Measurements from ENCODE around the gene COL5A1.

COL5A1 gene

GRCh38 chr9:134624137-134624591 is 17.4 kb upstream of the COL5A1 start:
- DNase-seq (ENCODE audit: low read depth) = no peak
- no peak overlapping the region for H3K4me3 ChIP-seq (ENCODE audit: low read depth, low read length)

GRCh38 chr9:134624621-134625181 is 16.9 kb upstream of the COL5A1 start:
- peak; percentile 77 for DNase-seq (ENCODE audit: low read depth)
- no peak overlapping the region for H3K4me3 ChIP-seq (ENCODE audit: low read depth, low read length)

- DNase-seq (ENCODE audit: low read depth) = no peak
- H3K4me3 ChIP-seq (ENCODE audit: low read depth, low read length) = no peak overlapping the region
These were observed 16.1 kb upstream of the COL5A1 start for GRCh38 chr9:134625361-134626068.

DNA sequence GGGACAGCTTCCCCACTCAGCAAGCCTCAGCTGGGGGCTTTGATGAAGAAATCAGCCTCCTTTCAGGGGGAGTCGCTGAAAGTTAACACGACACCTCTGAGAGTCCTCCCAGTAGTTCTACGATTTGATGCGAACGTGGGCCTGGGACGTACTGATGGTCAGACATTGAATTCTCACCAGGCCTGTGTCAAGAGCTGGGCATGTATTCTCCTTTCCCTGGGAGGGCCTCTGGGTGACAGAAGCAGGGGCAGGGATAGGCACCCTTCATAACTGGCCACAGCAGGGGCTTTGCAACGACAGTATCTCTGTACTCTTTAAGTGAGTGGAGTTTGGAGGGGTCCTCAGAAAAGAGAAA is 15.6 kb upstream of the COL5A1 start:
- H3K4me3 ChIP-seq (ENCODE audit: low read depth, low read length) = no peak overlapping the region
- DNase-seq (ENCODE audit: low read depth) = no peak

DNA sequence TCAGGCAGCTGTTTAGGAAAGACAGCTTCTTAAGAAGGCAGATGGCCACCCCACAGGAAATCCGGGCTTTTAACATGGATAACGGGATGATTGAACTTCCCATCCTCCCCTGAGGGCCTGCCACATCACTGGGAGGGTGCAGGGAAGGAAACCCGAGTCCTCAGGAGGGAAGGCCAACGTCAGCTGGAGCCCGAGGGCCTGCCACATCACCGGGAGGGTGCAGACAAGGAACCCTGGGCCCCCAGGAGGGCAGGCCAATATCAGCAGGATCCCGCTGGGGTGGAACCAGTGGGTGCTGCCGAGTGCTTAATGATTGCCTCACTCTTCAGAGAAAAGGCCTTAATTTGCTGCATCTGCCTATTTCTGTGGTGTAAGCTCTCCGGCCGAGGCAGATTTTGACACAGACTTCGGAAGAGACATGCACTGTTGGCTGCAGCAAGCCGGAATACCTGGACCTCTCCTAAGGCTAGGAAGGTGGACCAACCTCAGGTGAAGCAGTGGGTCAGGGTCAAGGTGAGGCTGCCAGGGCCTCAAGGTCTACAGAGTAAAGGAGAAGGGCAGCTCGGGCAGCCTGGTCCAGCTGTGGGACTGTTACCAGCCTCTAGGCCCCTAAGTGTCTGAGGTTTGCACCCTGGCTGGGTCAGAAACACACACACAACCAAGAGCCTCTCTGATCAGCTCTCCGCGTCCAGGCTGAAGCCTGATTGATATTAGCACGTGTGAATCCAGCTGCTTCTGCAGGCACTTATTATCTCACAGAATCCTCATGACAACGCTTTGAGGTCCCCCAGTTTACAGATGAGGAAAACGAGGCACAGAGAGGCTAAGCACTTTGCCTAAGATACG is 14.8 kb upstream of the COL5A1 start:
- DNase-seq (ENCODE audit: low read depth) = no peak
- no peak overlapping the region for H3K4me3 ChIP-seq (ENCODE audit: low read depth, low read length)

DNA sequence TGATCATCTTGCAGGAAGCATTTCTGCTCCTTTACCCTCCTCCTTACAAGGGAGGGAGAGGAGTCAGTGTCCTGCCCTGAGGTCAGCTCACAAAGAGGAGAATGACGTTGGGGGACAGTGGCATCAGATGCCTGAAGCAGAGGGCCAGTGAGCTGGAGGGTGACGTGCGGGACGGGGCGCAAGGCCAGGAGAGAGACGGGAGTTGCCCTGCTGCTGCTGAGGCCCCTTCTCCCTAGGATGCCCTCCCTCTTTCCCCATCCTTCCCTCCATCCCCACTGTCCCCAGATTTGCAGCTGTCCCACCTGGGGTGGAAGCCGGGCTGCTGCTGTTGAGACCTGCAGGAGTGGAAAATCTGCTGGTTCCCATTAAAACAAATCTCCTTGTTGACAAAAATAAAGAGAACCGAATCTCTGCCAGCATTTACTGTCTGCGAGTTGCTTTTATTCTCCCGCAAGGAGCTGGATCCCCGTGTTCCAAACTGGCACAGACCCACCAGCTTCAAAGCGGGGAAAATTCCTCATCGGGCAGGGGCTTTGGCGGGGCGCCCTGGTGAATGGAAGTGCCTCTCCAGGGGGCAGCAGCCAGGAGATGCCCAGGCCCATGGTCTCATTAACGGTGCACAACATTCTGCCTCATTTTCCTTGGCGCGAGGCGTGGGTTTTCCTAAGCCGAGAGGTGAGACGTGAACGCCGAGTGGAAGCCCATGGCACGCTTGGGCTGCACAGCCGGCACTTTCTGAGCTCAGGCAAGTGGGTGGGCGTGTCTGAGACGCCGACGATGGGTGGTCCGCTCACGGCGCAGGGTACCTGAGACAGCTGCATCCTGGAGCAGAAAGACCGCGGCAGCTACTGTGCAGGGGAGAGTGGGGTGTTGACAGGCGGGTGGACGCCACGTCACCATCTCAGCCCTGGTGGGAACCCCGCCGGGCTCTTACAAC is 13.9 kb upstream of the COL5A1 start:
- H3K4me3 ChIP-seq (ENCODE audit: low read depth, low read length) = no peak overlapping the region
- no peak for DNase-seq (ENCODE audit: low read depth)

GRCh38 chr9:134628354-134628736 is 13.3 kb upstream of the COL5A1 start:
- no peak for DNase-seq (ENCODE audit: low read depth)
- H3K4me3 ChIP-seq (ENCODE audit: low read depth, low read length) = no peak overlapping the region

DNA sequence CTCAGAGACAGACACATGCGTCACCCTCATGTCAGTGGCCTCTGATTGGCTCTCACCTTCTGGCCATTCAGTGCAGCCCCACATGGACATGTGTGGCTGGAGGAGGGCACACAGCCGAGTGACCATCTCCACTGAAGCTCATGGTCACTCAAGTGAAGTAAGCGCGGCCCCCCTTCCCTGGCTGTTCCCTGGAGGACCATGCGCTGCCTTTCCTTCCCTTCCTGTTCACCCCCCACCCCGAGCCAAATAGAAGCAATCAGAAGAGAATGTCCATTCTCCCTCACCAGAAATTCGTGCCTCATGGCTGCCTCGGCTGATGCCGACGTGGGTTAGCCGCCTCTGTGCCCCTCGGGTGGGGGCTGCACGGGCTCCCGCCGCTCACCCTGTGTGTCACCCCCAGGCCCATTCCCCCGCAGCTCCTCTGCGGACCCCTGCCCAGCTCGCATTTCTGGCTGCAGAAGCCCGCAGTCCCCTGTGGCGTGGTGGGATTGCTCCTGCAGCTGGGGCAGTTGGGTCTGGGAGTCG is 12.5 kb upstream of the COL5A1 start:
- H3K4me3 ChIP-seq (ENCODE audit: low read depth, low read length) = no peak overlapping the region
- no peak for DNase-seq (ENCODE audit: low read depth)

DNA sequence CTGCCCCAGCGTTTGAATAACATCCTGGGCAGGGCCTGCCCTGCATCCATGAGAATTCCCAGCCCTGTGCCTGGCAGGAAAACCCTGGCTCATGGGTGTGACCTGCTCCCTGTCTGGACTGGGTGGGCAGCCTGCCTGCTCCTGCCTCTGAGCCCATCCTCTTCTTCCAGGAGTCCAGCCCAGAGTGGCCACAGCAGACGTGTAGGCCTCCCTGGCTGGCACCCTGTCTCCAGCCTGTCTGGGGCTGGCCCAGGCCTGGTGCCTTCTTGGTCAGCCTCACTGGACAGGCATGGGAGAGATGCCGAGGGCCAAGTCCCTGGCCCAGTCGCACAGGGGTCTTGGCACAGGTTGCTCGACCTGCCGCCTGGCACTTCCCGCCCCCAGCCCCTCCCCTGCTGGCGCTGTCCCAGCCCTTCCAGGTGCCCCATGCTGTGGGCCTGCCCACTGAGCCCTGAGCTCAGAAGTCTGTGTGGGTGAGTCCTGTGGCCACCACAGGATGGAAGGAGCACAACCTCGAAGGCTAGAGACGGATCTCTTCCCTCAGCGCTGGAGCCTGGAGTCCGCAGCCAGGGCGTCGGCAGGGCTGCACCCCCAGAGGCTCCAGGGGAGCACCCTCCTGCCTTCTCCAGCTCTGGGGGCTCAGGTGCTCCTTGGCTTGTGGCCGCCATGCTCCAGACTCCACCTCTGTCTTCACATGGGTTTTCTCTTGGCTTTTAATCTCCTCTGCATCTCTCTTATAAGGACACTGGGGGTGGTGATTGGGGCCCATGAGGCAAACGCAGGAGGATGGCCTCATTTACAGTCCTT is 11.8 kb upstream of the COL5A1 start:
- H3K4me3 ChIP-seq (ENCODE audit: low read depth, low read length) = no peak overlapping the region
- DNase-seq (ENCODE audit: low read depth) = no peak

DNA sequence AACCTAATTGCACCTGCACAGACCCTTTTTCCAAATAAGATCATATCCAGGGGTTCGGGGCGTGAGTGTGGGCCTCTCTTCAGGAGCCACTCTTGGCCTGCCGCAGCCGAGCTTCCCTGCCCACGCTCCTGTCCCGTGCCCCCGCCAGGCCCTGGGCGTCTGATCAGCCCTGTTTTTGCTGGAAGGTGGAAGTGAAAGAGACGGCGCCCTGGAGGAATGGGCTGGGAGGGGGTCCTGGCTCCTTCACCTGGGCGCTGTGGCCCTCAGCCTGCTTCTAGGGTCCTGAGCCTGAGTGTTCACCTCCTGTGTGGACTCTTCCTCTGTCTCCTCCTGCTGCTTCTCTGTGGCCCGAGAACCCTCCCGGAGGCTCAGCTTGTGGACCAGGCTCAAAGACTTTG is 11.2 kb upstream of the COL5A1 start:
- no peak overlapping the region for H3K4me3 ChIP-seq (ENCODE audit: low read depth, low read length)
- DNase-seq (ENCODE audit: low read depth) = no peak

DNA sequence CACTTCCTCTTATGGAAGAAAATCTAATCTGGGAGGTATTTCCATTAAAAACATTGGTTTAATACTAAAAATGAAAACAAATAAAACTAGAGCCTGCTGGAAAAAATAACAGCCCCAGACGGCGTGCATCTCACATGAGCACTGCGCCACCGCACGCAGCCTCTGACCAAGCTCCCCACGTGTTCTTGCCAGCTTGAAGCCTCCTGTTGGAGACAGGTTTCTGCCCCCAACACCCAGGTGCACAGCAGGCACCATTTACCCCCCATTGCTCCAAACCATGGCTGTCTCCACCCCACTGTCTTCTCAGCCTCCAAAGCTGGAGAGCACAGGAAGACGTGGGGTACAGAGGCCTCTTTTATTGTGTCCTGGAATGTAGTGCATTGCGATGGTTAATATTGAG is 10.7 kb upstream of the COL5A1 start:
- no peak overlapping the region for H3K4me3 ChIP-seq (ENCODE audit: low read depth, low read length)
- no peak for DNase-seq (ENCODE audit: low read depth)

DNA sequence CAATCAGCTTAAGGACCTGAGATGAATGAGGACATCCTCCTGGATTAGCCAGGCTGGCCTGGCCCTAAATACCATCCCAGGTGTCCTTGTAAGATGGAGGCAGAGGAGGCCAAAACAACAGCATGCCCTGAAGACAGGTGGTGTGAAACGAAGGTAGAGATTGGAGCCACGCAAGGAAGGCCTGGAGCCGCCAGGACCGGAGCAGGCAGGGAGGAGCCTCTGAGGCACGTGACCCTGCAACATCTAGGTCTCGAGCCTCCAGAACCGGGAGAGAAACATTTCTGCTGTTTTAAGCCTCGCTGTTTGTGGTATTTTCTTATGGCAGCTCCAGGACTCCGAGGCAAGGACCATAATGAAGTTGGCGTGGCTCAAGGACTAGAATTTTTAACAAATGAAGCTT is 9.7 kb upstream of the COL5A1 start:
- no peak for DNase-seq (ENCODE audit: low read depth)
- no peak overlapping the region for H3K4me3 ChIP-seq (ENCODE audit: low read depth, low read length)

DNA sequence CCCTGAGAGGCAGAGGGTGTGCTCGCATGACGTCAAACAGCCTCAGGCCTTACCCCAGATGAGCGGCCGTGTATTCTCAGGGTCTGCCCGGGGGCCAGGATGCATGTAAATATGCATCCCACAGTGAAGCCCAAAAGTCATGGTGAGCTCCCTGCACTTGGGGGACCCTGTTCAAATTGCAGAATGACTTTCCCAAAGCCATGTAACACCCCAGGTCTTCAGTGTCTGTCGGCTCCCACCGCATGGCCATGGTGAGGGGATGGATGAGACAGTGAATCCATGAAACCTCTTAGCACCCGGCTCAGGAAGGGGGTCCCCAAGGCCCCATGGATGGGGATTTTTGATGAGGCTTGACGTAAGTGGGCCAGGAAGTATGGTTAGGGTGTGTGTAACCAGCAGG is 9.3 kb upstream of the COL5A1 start:
- no peak for DNase-seq (ENCODE audit: low read depth)
- no peak overlapping the region for H3K4me3 ChIP-seq (ENCODE audit: low read depth, low read length)

- no peak for DNase-seq (ENCODE audit: low read depth)
- no peak overlapping the region for H3K4me3 ChIP-seq (ENCODE audit: low read depth, low read length)
These were observed 8.1 kb upstream of the COL5A1 start for GRCh38 chr9:134633362-134634142.

DNA sequence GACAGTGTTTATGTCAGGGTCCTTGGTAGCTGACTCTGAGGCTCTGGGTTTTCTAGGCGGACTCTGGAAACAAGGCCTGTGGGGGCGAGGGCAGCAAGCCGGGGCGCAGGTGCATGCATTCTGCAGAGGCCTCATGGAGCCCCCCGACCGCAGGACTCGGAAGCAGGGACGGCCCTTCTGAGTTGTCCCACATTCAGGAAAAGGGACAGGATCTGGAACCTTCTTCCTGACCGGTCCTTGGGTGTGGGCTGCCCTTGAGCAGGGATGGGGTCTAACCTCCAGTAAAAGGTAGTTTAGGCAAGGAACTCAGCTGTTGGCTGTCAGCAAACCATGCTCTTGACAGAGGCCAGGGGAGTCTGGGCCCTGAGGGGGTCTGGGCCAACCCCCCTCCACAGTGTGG is 7.4 kb upstream of the COL5A1 start:
- no peak for DNase-seq (ENCODE audit: low read depth)
- H3K4me3 ChIP-seq (ENCODE audit: low read depth, low read length) = no peak overlapping the region

DNA sequence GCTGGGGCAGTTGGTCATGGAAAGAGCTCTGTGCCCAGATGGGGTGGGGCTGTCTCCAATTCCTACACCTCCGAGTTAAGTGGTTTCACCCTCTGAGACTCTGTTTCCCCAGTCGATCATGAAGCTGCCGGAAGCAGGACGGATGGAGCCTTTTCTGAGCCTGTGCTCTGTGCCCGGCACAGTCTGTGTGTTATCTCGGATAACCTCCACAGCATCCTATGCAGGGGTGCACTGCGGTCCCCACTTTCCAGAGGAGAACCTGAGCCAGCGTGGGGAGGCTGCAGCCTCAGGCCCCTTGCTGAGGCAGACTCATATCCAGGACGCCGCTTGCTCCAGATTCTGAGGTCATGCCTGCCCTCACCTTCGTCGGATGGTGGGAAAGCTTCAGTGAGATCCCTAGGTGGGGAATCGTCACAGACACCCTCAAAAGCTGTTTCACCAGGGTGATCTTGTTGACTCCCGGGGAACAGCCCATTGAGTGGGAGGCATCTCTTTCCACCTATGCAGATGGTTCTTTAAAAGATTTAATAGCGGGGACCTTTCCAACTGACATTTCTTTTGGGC is 6.9 kb upstream of the COL5A1 start:
- H3K4me3 ChIP-seq (ENCODE audit: low read depth, low read length) = no peak overlapping the region
- DNase-seq (ENCODE audit: low read depth) = no peak

- H3K4me3 ChIP-seq (ENCODE audit: low read depth, low read length) = no peak overlapping the region
- DNase-seq (ENCODE audit: low read depth) = no peak
These were observed 6.1 kb upstream of the COL5A1 start for GRCh38 chr9:134635351-134636148.

All from skeletal muscle cell (primary cell).